WTC11 (cell line): ENCODE data around the gene DRAM2. TPM values are rescaled to one million over a fixed set of nuclear protein-coding genes. Genes with fewer than 3 reads are reported as not detected.

ENCODE experiments used
- ATAC-seq: fragments of 200-7000 bp; cut with Tn5 transposase; 2 replicates; pipeline ENCODE4 v1.10.0; 2021; ENCODE audit warnings: mild to moderate bottlenecking, moderate library complexity
- CTCF ChIA-PET: fragments of 300-600 bp; sonication (Branson Sonifier 250); formaldehyde crosslinking; loops from one replicate; lab custom pipeline; 2021; ENCODE audit warnings: antibody characterized with exemption; lab: Charles Lee
- POLR2A ChIA-PET: fragments of 350-600 bp; sonication (Branson Sonifier 250); formaldehyde crosslinking; loops from one replicate; lab custom pipeline; 2021; ENCODE audit warnings: antibody characterized with exemption; lab: Charles Lee
- DNase-seq: peaks from one replicate; pipeline ENCODE4 v3.0.0; 2021; ENCODE audit warnings: low spot score
- H3K27ac Mint-ChIP-seq: 2 replicates; pipeline ENCODE4 v1.8.0; 2021; ENCODE audit warnings: mixed read lengths
- H3K27me3 Mint-ChIP-seq: 2 replicates; pipeline ENCODE4 v1.8.0; 2021; ENCODE audit warnings: low read depth, mild to moderate bottlenecking, moderate library complexity, mixed read lengths
- H3K36me3 Mint-ChIP-seq: 2 replicates; pipeline ENCODE4 v1.8.0; 2021; ENCODE audit warnings: mixed read lengths
- H3K4me1 Mint-ChIP-seq: 2 replicates; pipeline ENCODE4 v1.8.0; 2022; ENCODE audit warnings: mixed read lengths
- H3K4me3 Mint-ChIP-seq: 2 replicates; pipeline ENCODE4 v1.8.0; 2021; ENCODE audit warnings: mild to moderate bottlenecking, moderate library complexity, mixed read lengths
- H3K9me3 Mint-ChIP-seq: 2 replicates; pipeline ENCODE4 v1.8.0; 2021; ENCODE audit warnings: mixed read lengths
- CREM ChIP-seq: sonication (generic); formaldehyde crosslinking; IDR thresholded peaks from 2 replicates; pipeline ENCODE4 v1.8.1; 2022; ENCODE audit warnings: mild to moderate bottlenecking, missing genetic modification reagents, moderate library complexity
- EMX1 ChIP-seq: fragments of 250-450 bp; sonication (Bioruptor Pico); IDR thresholded peaks from 2 replicates; pipeline ENCODE4 v1.8.0; 2021; ENCODE audit warnings: mild to moderate bottlenecking
- FOXK1 ChIP-seq: sonication (generic); formaldehyde crosslinking; IDR thresholded peaks from 2 replicates; pipeline ENCODE4 v1.8.0; 2022; ENCODE audit warnings: mild to moderate bottlenecking, moderate library complexity, missing genetic modification reagents
- GTF2I ChIP-seq: fragments of 250-450 bp; sonication (Bioruptor Pico); conservative IDR thresholded peaks from 2 replicates; pipeline ENCODE4 v1.4.0; 2021; ENCODE audit warnings: mild to moderate bottlenecking
- NFATC4 ChIP-seq: fragments of 250-450 bp; sonication (Bioruptor Pico); IDR thresholded peaks from 2 replicates; pipeline ENCODE4 v1.9.0; 2021; ENCODE audit warnings: mild to moderate bottlenecking
- RELA ChIP-seq: sonication (generic); formaldehyde crosslinking; IDR thresholded peaks from 2 replicates; pipeline ENCODE4 v1.8.1; 2022; ENCODE audit warnings: missing genetic modification reagents, mild to moderate bottlenecking, borderline replicate concordance
- ZNF263 ChIP-seq: sonication (generic); formaldehyde crosslinking; IDR thresholded peaks from 2 replicates; pipeline ENCODE4 v1.8.1; 2022; ENCODE audit warnings: low read depth, mild to moderate bottlenecking, moderate library complexity, missing genetic modification reagents
- ZNF317 ChIP-seq: sonication (generic); formaldehyde crosslinking; IDR thresholded peaks from 2 replicates; pipeline ENCODE4 v1.8.1; 2023; ENCODE audit warnings: low read depth, mild to moderate bottlenecking, moderate library complexity, missing genetic modification reagents, borderline replicate concordance
- ZNF396 ChIP-seq: fragments of 250-450 bp; sonication (Bioruptor Pico); IDR thresholded peaks from 2 replicates; pipeline ENCODE4 v1.8.0; 2021; ENCODE audit warnings: mild to moderate bottlenecking, moderate library complexity, borderline replicate concordance
- ZNF416 ChIP-seq: fragments of 250-450 bp; sonication (Bioruptor Pico); IDR thresholded peaks from 2 replicates; pipeline ENCODE4 v1.9.0; 2021; ENCODE audit warnings: mild to moderate bottlenecking, inconsistent platforms
- total RNA-seq: library from RNA; stranded (reverse); gene quantifications from 3 replicates; pipeline ENCODE4 v1.2.3, GENCODE V29; 2021
- TF ChIP-seq, protein P1 (sequence below): fragments of 250-450 bp; sonication (Bioruptor Pico); IDR thresholded peaks from 2 replicates; pipeline ENCODE4 v2.1.2; 2022; ENCODE audit warnings: mild to moderate bottlenecking, moderate library complexity
- TF ChIP-seq, protein P2 (sequence below): sonication (generic); formaldehyde crosslinking; IDR thresholded peaks from 2 replicates; pipeline ENCODE4 v1.8.1; 2023; ENCODE audit warnings: mild to moderate bottlenecking, missing genetic modification reagents
- TF ChIP-seq, protein P3 (sequence below): sonication (generic); formaldehyde crosslinking; IDR thresholded peaks from 2 replicates; pipeline ENCODE4 v1.8.0; 2023; ENCODE audit warnings: missing genetic modification reagents, mild to moderate bottlenecking, borderline replicate concordance
- TF ChIP-seq, protein P4 (sequence below): sonication (generic); formaldehyde crosslinking; IDR thresholded peaks from 2 replicates; pipeline ENCODE4 v1.8.0; 2022; ENCODE audit warnings: mild to moderate bottlenecking, missing genetic modification reagents
- TF ChIP-seq, protein P5 (sequence below): fragments of 250-450 bp; sonication (Bioruptor Pico); IDR thresholded peaks from 2 replicates; pipeline ENCODE4 v1.9.0; 2021; ENCODE audit warnings: mild to moderate bottlenecking, borderline replicate concordance
- TF ChIP-seq, protein P6 (sequence below): sonication (generic); formaldehyde crosslinking; IDR thresholded peaks from 2 replicates; pipeline ENCODE4 v1.8.1; 2023; ENCODE audit warnings: mild to moderate bottlenecking, moderate library complexity, missing genetic modification reagents

The DRAM2 gene
- total RNA-seq, 1 experiment from 2014 or later: 34.3 TPM

DNA sequence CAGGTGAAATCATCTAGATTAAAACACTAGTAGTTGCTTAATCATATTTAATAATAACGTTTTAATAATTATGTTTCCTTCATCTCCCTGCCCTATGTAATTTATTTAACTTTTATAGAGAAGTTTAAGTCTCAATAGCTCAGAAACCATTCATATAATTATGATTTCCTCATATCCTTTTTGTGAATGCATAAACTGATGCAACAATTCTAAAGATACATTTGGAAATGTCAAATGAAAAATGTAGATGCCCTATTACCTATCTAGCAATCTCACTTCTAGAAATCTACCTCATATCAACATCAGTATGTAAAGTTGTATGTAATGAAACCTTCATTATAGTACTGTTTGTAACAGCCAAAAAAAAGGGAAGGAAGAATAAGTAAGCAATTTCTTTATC, 10.5 kb downstream of the DRAM2 start:
- no peak for TF ChIP-seq ZNF396
- TF ChIP-seq, protein P1, sequence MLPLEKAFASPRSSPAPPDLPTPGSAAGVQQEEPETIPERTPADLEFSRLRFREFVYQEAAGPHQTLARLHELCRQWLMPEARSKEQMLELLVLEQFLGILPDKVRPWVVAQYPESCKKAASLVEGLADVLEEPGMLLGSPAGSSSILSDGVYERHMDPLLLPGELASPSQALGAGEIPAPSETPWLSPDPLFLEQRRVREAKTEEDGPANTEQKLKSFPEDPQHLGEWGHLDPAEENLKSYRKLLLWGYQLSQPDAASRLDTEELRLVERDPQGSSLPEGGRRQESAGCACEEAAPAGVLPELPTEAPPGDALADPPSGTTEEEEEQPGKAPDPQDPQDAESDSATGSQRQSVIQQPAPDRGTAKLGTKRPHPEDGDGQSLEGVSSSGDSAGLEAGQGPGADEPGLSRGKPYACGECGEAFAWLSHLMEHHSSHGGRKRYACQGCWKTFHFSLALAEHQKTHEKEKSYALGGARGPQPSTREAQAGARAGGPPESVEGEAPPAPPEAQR (CRISPR knock-in tag): no peak
- TF ChIP-seq, protein P2, sequence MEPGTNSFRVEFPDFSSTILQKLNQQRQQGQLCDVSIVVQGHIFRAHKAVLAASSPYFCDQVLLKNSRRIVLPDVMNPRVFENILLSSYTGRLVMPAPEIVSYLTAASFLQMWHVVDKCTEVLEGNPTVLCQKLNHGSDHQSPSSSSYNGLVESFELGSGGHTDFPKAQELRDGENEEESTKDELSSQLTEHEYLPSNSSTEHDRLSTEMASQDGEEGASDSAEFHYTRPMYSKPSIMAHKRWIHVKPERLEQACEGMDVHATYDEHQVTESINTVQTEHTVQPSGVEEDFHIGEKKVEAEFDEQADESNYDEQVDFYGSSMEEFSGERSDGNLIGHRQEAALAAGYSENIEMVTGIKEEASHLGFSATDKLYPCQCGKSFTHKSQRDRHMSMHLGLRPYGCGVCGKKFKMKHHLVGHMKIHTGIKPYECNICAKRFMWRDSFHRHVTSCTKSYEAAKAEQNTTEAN (CRISPR knock-in tag): no peak
- TF ChIP-seq NFATC4: no peak
- TF ChIP-seq, protein P3, sequence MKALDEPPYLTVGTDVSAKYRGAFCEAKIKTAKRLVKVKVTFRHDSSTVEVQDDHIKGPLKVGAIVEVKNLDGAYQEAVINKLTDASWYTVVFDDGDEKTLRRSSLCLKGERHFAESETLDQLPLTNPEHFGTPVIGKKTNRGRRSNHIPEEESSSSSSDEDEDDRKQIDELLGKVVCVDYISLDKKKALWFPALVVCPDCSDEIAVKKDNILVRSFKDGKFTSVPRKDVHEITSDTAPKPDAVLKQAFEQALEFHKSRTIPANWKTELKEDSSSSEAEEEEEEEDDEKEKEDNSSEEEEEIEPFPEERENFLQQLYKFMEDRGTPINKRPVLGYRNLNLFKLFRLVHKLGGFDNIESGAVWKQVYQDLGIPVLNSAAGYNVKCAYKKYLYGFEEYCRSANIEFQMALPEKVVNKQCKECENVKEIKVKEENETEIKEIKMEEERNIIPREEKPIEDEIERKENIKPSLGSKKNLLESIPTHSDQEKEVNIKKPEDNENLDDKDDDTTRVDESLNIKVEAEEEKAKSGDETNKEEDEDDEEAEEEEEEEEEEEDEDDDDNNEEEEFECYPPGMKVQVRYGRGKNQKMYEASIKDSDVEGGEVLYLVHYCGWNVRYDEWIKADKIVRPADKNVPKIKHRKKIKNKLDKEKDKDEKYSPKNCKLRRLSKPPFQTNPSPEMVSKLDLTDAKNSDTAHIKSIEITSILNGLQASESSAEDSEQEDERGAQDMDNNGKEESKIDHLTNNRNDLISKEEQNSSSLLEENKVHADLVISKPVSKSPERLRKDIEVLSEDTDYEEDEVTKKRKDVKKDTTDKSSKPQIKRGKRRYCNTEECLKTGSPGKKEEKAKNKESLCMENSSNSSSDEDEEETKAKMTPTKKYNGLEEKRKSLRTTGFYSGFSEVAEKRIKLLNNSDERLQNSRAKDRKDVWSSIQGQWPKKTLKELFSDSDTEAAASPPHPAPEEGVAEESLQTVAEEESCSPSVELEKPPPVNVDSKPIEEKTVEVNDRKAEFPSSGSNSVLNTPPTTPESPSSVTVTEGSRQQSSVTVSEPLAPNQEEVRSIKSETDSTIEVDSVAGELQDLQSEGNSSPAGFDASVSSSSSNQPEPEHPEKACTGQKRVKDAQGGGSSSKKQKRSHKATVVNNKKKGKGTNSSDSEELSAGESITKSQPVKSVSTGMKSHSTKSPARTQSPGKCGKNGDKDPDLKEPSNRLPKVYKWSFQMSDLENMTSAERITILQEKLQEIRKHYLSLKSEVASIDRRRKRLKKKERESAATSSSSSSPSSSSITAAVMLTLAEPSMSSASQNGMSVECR (CRISPR knock-in tag): no peak
- no peak for TF ChIP-seq ZNF416 (CRISPR knock-in tag)
- TF ChIP-seq, protein P4, sequence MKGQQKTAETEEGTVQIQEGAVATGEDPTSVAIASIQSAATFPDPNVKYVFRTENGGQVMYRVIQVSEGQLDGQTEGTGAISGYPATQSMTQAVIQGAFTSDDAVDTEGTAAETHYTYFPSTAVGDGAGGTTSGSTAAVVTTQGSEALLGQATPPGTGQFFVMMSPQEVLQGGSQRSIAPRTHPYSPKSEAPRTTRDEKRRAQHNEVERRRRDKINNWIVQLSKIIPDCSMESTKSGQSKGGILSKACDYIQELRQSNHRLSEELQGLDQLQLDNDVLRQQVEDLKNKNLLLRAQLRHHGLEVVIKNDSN (CRISPR knock-in tag): no peak
- TF ChIP-seq RELA (CRISPR knock-in tag): no peak
- TF ChIP-seq GTF2I (CRISPR knock-in tag): no peak
- TF ChIP-seq FOXK1 (CRISPR knock-in tag): no peak
- no peak for TF ChIP-seq EMX1 (CRISPR knock-in tag)
- TF ChIP-seq, protein P5, sequence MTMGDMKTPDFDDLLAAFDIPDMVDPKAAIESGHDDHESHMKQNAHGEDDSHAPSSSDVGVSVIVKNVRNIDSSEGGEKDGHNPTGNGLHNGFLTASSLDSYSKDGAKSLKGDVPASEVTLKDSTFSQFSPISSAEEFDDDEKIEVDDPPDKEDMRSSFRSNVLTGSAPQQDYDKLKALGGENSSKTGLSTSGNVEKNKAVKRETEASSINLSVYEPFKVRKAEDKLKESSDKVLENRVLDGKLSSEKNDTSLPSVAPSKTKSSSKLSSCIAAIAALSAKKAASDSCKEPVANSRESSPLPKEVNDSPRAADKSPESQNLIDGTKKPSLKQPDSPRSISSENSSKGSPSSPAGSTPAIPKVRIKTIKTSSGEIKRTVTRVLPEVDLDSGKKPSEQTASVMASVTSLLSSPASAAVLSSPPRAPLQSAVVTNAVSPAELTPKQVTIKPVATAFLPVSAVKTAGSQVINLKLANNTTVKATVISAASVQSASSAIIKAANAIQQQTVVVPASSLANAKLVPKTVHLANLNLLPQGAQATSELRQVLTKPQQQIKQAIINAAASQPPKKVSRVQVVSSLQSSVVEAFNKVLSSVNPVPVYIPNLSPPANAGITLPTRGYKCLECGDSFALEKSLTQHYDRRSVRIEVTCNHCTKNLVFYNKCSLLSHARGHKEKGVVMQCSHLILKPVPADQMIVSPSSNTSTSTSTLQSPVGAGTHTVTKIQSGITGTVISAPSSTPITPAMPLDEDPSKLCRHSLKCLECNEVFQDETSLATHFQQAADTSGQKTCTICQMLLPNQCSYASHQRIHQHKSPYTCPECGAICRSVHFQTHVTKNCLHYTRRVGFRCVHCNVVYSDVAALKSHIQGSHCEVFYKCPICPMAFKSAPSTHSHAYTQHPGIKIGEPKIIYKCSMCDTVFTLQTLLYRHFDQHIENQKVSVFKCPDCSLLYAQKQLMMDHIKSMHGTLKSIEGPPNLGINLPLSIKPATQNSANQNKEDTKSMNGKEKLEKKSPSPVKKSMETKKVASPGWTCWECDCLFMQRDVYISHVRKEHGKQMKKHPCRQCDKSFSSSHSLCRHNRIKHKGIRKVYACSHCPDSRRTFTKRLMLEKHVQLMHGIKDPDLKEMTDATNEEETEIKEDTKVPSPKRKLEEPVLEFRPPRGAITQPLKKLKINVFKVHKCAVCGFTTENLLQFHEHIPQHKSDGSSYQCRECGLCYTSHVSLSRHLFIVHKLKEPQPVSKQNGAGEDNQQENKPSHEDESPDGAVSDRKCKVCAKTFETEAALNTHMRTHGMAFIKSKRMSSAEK (CRISPR knock-in tag): no peak
- TF ChIP-seq ZNF317 (CRISPR knock-in tag): no peak
- no peak for TF ChIP-seq CREM (CRISPR knock-in tag)
- no peak for TF ChIP-seq ZNF263
- TF ChIP-seq, protein P6, sequence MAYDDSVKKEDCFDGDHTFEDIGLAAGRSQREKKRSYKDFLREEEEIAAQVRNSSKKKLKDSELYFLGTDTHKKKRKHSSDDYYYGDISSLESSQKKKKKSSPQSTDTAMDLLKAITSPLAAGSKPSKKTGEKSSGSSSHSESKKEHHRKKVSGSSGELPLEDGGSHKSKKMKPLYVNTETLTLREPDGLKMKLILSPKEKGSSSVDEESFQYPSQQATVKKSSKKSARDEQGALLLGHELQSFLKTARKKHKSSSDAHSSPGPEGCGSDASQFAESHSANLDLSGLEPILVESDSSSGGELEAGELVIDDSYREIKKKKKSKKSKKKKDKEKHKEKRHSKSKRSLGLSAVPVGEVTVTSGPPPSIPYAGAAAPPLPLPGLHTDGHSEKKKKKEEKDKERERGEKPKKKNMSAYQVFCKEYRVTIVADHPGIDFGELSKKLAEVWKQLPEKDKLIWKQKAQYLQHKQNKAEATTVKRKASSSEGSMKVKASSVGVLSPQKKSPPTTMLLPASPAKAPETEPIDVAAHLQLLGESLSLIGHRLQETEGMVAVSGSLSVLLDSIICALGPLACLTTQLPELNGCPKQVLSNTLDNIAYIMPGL: no peak
- Mint-ChIP-seq H3K36me3 (peaks cover 36% of the 10 kb centered on the region), H3K9me3 (no peaks in the 10 kb centered on the region), H3K27ac (no peak overlapping the region), H3K27me3 (no peaks in the 10 kb centered on the region), H3K4me3 (no peak overlapping the region), H3K4me1 (peaks cover 9% of the 10 kb centered on the region; the same call in 1 of the 2 replicates)
- ChIA-PET POLR2A (no interaction called here), CTCF (no interaction called here)
- DNase-seq (no peak), ATAC-seq (no peak)
